Neutrophil (primary cell): Measurements from ENCODE around the gene CAMTA1.

ENCODE experiments used
- H3K27ac ChIP-seq: fragments of 200-600 bp; sonication (generic); 2 replicates; pipeline ENCODE4 v1.5.1; 2016; ENCODE audit warnings: mild to moderate bottlenecking, moderate library complexity
- H3K27me3 ChIP-seq: fragments of 200-600 bp; sonication (generic); 2 replicates; pipeline ENCODE4 v1.6.0; 2016; ENCODE audit warnings: mild to moderate bottlenecking
- H3K36me3 ChIP-seq: fragments of 200-600 bp; sonication (generic); 2 replicates; pipeline ENCODE4 v1.5.1; 2017
- H3K4me1 ChIP-seq, 2 experiments: fragments of 200-600 bp in 1 of 2; sonication (generic) in 1 of 2; 1 replicate in 1 of 2; 2 replicates in 1 of 2; pipeline versions ENCODE4 v1.5.1 to v1.6.1; 2013 to 2016; ENCODE audit warnings: low read depth in 1 of 2, low read length in 1 of 2, mild to moderate bottlenecking in 1 of 2, moderate library complexity in 1 of 2; ENCODE audit not compliant: control insufficient read depth in 1 of 2, insufficient read depth in 1 of 2
- H3K4me3 ChIP-seq, 2 experiments: fragments of 200-600 bp in 1 of 2; sonication (generic) in 1 of 2; 1 replicate in 1 of 2; 2 replicates in 1 of 2; pipeline ENCODE4 v1.5.1; 2013 to 2016; ENCODE audit warnings: low read depth in 1 of 2, low read length in 1 of 2, mild to moderate bottlenecking in 1 of 2, moderate library complexity in 1 of 2
- H3K9me3 ChIP-seq: fragments of 200-600 bp; sonication (generic); 2 replicates; pipeline ENCODE4 v1.5.1; 2016
- TF ChIP-seq, protein P1 (sequence below): fragments of 200-600 bp; sonication (generic); IDR thresholded peaks from 2 replicates; pipeline ENCODE4 v1.5.1; 2016; ENCODE audit warnings: antibody characterized with exemption

CAMTA1 gene

GRCh38 chr1:7680955-7681268 lies 895.7 kb downstream of the CAMTA1 start:
- TF ChIP-seq, protein P1, sequence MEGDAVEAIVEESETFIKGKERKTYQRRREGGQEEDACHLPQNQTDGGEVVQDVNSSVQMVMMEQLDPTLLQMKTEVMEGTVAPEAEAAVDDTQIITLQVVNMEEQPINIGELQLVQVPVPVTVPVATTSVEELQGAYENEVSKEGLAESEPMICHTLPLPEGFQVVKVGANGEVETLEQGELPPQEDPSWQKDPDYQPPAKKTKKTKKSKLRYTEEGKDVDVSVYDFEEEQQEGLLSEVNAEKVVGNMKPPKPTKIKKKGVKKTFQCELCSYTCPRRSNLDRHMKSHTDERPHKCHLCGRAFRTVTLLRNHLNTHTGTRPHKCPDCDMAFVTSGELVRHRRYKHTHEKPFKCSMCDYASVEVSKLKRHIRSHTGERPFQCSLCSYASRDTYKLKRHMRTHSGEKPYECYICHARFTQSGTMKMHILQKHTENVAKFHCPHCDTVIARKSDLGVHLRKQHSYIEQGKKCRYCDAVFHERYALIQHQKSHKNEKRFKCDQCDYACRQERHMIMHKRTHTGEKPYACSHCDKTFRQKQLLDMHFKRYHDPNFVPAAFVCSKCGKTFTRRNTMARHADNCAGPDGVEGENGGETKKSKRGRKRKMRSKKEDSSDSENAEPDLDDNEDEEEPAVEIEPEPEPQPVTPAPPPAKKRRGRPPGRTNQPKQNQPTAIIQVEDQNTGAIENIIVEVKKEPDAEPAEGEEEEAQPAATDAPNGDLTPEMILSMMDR: no peak
- Histone ChIP-seq H3K27ac (no peak overlapping the region), H3K36me3 (no peaks in the 10 kb centered on the region), H3K27me3 (peaks cover 50% of the 10 kb centered on the region), H3K9me3 (no peaks in the 10 kb centered on the region), H3K4me1 (peaks cover 6 to 7% of the 10 kb centered on the region in 2 experiments), H3K4me3 (peak overlapping the region; percentile 51 to 58)

DNA sequence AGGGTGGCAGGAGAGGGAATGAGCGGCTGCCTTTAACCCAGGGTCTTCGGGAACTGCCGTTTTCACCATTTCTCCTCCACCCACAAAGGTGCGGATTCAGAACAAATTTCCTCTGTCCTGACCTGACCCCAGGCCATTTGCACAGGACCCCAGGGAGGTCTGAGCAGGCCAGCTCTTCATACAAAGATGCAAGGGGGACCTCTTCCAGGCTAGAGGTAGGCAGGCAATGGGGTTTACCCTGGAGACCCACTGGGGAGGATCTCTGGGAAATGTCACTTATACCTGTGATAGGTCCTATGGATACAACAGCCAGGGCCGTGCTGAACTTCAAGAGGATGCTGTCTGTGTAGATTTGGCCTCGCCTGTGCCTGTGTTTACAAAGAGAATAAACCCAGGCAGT lies 896.1 kb downstream of the CAMTA1 start:
- Histone ChIP-seq H3K4me1 (peaks cover 6 to 7% of the 10 kb centered on the region in 2 experiments), H3K27ac (no peak overlapping the region), H3K27me3 (peaks cover 50% of the 10 kb centered on the region), H3K36me3 (no peaks in the 10 kb centered on the region), H3K9me3 (no peaks in the 10 kb centered on the region), H3K4me3 (no peak overlapping the region)
- TF ChIP-seq, protein P1: no peak

GRCh38 chr1:7683521-7683920 lies 898.3 kb downstream of the CAMTA1 start:
- TF ChIP-seq, protein P1: no peak
- H3K4me3 ChIP-seq: no peak overlapping the region
- H3K36me3 ChIP-seq: no peaks in the 10 kb centered on the region
- H3K27me3 ChIP-seq: peaks cover 53% of the 10 kb centered on the region
- H3K27ac ChIP-seq: no peak overlapping the region
- no peaks in the 10 kb centered on the region for H3K9me3 ChIP-seq
- peaks cover 6 to 7% of the 10 kb centered on the region in 2 experiments for H3K4me1 ChIP-seq

GRCh38 chr1:7684132-7684531 lies 898.9 kb downstream of the CAMTA1 start:
- no peak overlapping the region for H3K4me3 ChIP-seq
- no peaks in the 10 kb centered on the region for H3K9me3 ChIP-seq
- H3K36me3 ChIP-seq: no peaks in the 10 kb centered on the region
- H3K27ac ChIP-seq: no peak overlapping the region
- H3K27me3 ChIP-seq: peaks cover 49% of the 10 kb centered on the region
- TF ChIP-seq, protein P1: no peak
- H3K4me1 ChIP-seq: peaks cover 6 to 7% of the 10 kb centered on the region in 2 experiments

- Histone ChIP-seq H3K4me3 (no peak overlapping the region), H3K27ac (no peak overlapping the region), H3K4me1 (peaks cover 3 to 6% of the 10 kb centered on the region in 2 experiments), H3K36me3 (no peaks in the 10 kb centered on the region), H3K27me3 (peaks cover 40% of the 10 kb centered on the region), H3K9me3 (no peaks in the 10 kb centered on the region)
- TF ChIP-seq, protein P1: no peak
Measured at GRCh38 chr1:7684861-7685635, 899.8 kb downstream of the CAMTA1 start.
